Activated CD4-positive, alpha-beta T cell treated with anti-CD3 and anti-CD28 coated beads for 1 hour (primary cell): ENCODE data around the gene SCFD2.
"Not testable (repeated sequence)": the region's sequence is repeated elsewhere in the genome, so short reads cannot be mapped to it uniquely, and the experiment has no call there.

Source experiments
- DNase-seq: peaks from one replicate; pipeline ENCODE4 v3.0.0-alpha.2; 2020

The SCFD2 gene

DNA sequence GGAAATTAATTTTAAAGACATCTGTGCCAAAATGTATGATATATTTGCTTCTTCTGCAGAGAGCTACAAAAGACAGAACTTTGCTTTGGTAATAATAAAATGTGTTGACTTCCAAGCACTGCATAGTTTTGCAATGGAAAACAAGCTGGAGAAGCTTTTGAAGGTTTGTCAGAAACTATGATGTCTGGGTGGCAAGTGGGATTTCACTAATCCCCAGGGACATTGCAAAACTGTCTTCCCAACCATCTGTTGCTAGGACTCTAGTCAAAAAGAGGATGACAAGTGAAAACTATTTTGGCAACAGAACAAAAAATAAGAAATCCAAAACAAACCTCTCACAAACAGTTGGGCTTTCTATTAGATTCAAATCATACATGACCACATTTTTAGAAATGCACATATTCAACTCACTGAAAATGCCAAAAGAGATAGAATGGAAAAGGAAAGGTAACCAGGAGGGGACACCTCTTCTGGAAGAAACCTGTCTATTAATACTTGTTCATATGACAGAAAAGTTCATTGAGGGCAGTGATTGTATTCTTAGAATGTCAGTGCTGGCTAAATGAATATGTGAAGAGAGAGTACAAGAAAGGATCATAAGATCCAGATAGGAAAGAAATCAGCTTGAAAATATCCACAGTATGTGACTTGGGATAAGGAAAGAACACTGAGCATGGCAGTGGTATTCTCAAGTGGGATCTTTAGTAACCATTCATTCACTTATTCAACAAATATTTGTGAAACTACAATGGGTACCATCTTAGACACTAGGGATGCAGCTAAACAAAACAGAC, 275.7 kb downstream of the SCFD2 start:
- DNase-seq, result no peak

GRCh38 chr4:53088152-53088551, 277.7 kb downstream of the SCFD2 start:
- DNase-seq, result no peak

DNA sequence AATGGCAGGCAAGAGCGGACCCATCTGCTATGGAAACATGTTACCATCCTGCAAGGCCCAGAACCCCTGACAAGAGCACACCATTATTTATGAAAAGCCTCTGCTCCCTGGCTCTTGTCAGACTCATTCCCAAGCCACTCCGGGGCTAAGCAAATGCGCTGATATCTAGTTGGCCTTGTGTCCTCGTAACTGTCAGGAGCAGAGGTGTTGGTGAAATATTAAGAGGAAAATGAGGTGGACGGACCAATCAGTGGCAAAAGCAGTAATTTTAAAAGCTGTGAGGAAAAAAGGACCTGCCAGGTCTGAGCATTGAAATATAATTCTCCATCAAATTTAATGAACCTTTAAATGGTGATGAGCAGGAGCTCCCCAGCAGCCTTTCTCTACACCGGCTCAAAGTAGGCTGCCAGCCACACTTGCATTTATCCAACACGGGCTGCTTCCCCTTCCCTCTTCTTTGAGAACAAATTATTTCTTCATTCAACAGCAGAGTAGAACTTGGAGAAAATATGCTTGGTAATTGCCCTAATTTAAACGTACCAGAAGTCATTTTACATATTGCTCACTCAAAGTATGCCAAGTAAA, 289.4 kb downstream of the SCFD2 start:
- no peak for DNase-seq

- DNase-seq, result no peak
These were observed 290.6 kb downstream of the SCFD2 start for GRCh38 chr4:53075162-53075785.

GRCh38 chr4:53068755-53069330, 297.0 kb downstream of the SCFD2 start:
- no peak for DNase-seq

GRCh38 chr4:53067125-53067802, 298.6 kb downstream of the SCFD2 start:
- no peak for DNase-seq

- no peak for DNase-seq
These were observed 299.7 kb downstream of the SCFD2 start for GRCh38 chr4:53066155-53066554.

GRCh38 chr4:53064609-53065008, 301.3 kb downstream of the SCFD2 start:
- DNase-seq, result no peak

DNA sequence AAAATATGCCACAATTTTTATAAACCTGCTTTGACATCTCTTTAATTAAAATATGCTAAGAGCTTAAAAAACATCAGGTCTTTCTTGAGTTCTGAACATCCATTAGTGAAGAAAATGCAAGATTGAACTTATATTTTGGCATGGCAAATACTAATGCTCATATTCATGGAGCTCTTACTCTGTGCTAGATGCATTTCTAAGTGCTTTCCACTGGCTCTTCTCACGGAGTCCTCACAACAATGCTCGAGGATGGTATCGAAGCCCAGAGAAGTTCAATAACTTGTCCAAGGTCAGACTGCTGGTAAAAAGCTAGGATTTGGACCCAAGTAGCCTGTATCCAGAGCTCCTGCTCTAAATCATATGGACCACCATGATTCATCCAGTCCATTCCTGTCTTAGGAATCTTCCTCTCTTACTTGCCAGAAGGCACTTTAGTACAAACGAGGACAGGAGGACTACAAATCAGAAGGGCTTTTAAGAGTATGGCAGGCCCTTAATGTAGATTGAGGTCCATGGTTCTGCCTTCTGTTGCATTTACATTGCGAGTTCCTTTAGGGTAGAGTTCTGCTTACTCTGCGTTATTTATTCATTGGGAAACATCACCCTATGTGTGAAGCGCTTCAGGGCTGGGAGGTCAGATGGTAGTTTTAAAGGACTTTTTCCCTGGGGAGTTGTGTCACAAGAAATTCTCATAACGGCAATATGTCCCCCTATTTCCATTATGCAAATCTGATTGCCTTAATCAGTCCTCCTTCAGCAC, 304.6 kb downstream of the SCFD2 start:
- no peak for DNase-seq

DNA sequence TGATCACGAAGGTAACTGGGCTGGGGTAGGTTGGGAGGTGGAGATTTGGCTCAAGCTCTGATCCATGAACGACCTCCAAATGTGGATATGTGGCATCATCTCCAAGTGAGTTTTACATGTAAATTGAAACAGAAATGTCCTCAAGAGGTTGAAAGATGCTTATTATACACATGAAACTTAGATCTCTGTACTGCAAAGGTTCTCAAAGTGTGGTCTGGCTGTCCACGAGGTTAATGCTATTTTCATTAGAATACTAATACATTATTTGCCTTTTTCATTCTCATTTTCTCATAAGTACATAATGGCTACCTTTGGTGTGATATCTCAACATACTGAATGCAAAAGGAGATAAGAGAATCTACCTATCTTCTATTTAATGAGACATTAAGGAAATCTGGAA, 305.6 kb downstream of the SCFD2 start:
- DNase-seq, result no peak

GRCh38 chr4:53059871-53060270, 306.0 kb downstream of the SCFD2 start:
- DNase-seq, result no peak

GRCh38 chr4:53059256-53059655, 306.6 kb downstream of the SCFD2 start:
- no peak for DNase-seq

- no peak for DNase-seq
These were observed 308.2 kb downstream of the SCFD2 start for GRCh38 chr4:53057679-53058078.

- not testable (repeated sequence) for DNase-seq
These were observed 308.8 kb downstream of the SCFD2 start for GRCh38 chr4:53057108-53057507.

DNA sequence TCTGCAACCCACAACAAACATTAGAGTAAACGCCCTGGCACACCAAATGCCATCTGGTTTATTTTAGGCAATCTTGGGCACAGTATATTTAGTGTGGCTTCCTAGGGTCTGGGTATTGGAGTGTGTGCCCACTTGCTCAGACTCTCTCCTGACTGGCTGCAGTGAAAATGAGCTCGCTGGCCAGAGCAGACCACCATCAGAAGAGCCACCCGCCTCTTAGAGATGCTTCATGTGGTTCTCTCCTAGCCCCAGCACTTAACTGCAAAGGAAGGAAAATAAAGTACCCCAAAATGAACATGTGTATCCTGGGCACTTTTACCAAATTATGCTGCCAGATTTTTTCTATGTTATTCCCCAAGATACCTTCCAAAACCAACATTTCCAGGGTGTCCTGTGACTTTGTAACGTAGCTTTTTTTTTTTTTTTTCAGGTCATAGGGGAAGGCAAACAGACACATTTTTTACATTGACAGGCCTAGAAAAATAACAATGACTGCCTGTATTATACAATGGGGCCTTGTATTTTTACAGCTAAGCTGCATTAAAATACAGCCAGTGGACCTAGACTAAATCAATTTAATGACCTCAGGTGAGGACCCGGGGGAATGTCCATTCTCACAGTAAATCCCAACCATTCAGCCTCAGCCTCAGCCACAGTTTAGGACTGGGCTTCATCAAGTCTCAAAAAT, 310.0 kb downstream of the SCFD2 start:
- no peak for DNase-seq

GRCh38 chr4:53055274-53055673, 310.6 kb downstream of the SCFD2 start:
- no peak for DNase-seq

DNA sequence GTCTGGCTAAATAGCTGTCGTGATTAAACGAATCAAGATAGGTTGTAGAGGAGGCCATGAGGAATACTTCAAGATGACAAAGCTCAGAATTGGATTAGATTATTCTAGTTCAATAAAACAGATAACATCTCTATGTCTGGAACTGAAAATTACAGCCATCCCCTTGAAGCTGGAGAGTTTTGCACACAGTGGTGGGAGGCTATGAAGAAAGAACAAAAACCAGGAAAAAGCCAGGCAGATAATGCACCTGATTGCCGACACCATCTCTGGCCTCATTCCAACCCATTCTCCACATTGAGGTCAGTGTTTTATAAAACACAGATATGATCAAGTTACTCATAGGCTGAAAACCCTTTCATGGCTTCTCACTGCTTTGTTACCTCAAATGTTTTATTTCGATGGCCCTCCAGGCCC, 315.5 kb downstream of the SCFD2 start:
- DNase-seq, result no peak

DNA sequence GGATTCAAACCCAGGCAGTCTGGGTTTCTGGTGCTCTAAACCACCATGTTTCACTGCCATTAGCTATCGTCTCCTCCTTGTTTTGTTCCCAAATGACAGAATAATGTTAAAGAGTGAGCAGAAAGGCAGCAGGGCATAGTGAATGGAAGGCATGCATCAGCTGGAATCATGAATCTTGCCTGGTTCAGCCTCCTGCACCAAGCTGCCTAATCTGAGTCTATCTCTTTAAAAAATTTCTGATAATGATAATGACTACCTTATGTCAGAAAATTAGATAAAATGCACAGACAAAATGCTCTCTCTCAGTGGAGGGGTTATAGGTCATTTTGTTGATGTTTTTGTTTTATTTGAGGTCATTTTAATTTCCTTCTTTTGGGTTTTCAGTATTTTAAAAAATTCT, 316.3 kb downstream of the SCFD2 start:
- no peak for DNase-seq

DNA sequence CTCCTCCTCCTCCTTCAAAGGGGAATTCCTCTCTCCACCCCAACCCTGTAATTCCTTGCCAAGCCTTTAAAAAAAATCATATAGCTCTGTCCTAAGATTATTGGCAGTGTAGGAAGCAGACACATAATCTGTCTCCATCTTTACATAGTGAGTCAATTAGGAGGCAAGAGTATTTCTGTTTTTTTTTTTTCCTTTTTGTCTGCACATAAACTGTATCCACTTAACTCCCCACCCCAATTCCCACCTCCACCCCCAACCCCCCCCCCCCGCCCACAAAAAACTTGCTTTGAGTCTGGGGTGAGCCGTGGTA, 321.3 kb downstream of the SCFD2 start:
- DNase-seq, result no peak

DNA sequence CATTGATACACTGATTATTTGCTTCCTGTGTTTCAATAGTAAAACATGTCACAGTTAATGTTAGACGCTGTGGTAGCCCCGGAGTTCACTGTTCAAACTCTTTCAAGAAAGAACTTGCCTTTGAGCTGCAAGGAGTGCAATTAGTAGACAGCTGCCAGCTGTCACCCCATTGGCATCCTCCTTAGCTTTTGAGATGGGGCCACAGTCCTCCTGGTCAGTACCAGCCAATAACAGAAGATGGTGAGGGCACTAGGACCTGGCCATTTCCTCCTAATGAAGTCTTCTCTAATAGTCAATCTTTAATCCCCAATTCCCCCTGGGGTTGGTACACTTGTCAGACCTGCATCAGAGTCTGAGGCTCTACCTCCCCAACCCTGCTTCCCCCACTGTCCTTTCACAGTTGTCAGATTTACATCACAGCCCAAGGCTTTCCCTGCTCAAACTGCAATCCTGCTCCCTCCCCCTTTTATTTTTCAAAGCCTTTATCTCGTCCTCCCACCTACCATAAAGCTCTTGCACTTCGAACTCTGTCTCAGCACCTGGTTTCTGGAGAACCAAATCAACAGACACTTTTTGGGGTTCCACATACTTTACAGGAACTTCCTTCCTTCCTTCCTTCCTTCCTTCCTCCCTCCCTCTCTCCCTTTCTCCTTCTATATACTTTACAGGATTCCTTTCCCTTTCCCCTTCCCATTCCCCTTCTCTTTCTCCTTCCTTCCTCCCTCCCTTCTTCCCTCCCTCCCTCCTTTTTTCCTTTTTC, 321.8 kb downstream of the SCFD2 start:
- no peak for DNase-seq

GRCh38 chr4:53043055-53043454, 322.8 kb downstream of the SCFD2 start:
- DNase-seq, result no peak
